Measurements from ENCODE around the gene HBS1L. TPM values are rescaled to one million over a fixed set of nuclear protein-coding genes. Genes with fewer than 3 reads are reported as not detected.

HBS1L gene
- total and polyA plus RNA-seq, 9 of the 15 experiments (the other 6 are each of a cell fraction or from before 2014, with no cell fraction given), result 101 to 199 (median 145) TPM

GRCh38 chr6:135006386-135006914 lies 48.2 kb downstream of the HBS1L start (continued):
- TF ChIP-seq MEF2D (tag; conservative IDR thresholded peaks at IDR 0.05; ENCODE audit: low read depth) (0 out of 2 replicates have a peak, but pooled peaks have one; percentile 28), ZNF717 (CRISPR knock-in tag; IDR thresholded peaks at IDR 0.05) (no peak), ZNF407 (IDR thresholded peaks at IDR 0.05; ENCODE audit: low read depth) (no peak), MED1 (CRISPR knock-in tag; IDR thresholded peaks at IDR 0.05; ENCODE audit: borderline replicate concordance) (no peak), ZNF24 (IDR thresholded peaks at IDR 0.05) (no peak), ZNF408 (CRISPR knock-in tag; IDR thresholded peaks at IDR 0.05; ENCODE audit: low read depth) (no peak), CC2D1A (IDR thresholded peaks at IDR 0.05) (no peak), NKRF (IDR thresholded peaks at IDR 0.05; ENCODE audit: borderline replicate concordance) (no peak; the same call in 1 of the 2 replicates), ILK (tag; IDR thresholded peaks at IDR 0.05; ENCODE audit: borderline replicate concordance, low read depth) (no peak), ZNF121 (CRISPR knock-in tag; conservative IDR thresholded peaks at IDR 0.05) (no peak), E2F3 (CRISPR knock-in tag; IDR thresholded peaks at IDR 0.05) (no peak), SIX5 (IDR thresholded peaks at IDR 0.05; ENCODE audit: borderline replicate concordance in 1 of 2, insufficient read depth in 1 of 2, low read depth in 1 of 2, low read length in 2 of 2) (no peak), ATF4 (CRISPR knock-in tag; IDR thresholded peaks at IDR 0.05) (no peak), ZBTB49 (CRISPR knock-in tag; IDR thresholded peaks at IDR 0.05; ENCODE audit: borderline replicate concordance) (no peak), ZNF586 (CRISPR knock-in tag; conservative IDR thresholded peaks at IDR 0.05) (no peak)
